HEK293 (cell line): ENCODE results near the gene ROM1.

ENCODE experiments used
- CTCF ChIA-PET: fragments of 350-600 bp; formaldehyde crosslinking; extraction: SDS; loops from one replicate; lab custom pipeline; 2021; ENCODE audit warnings: antibody characterized with exemption; lab: Yijun Ruan, JAX
- POLR2A ChIA-PET: fragments of 300-600 bp; formaldehyde crosslinking; extraction: SDS; loops from one replicate; lab custom pipeline; 2020; ENCODE audit warnings: antibody characterized with exemption, inconsistent platforms; lab: Yijun Ruan, JAX
- H3K27ac ChIP-seq: fragments of 200-500 bp; sonication (Bioruptor generic); 2 replicates; pipeline ENCODE4 v1.5.1; 2014; ENCODE audit warnings: low read depth, low read length, control low read depth, inconsistent platforms; ENCODE audit errors: extremely low read depth
- H3K36me3 ChIP-seq, 2 experiments: fragments of 200-500 bp in 1 of 2; sonication (Bioruptor generic) in 1 of 2; 1 replicate in 1 of 2; 2 replicates in 1 of 2; pipeline ENCODE4 v1.5.1; 2014 to 2017; ENCODE audit warnings: inconsistent platforms in 2 of 2, low read length in 2 of 2; ENCODE audit not compliant: control insufficient read depth in 2 of 2, insufficient read depth in 1 of 2
- H3K4me1 ChIP-seq: fragments of 200-500 bp; sonication (Bioruptor generic); 2 replicates; pipeline ENCODE4 v1.5.1; 2014; ENCODE audit warnings: mild to moderate bottlenecking, low read length, inconsistent platforms; ENCODE audit not compliant: control insufficient read depth, insufficient read depth
- H3K4me3 ChIP-seq: 2 replicates; pipeline ENCODE4 v1.5.1; 2011; ENCODE audit warnings: low read depth, mild to moderate bottlenecking, control low read depth, low read length, moderate library complexity
- H3K9me3 ChIP-seq: fragments of 200-500 bp; sonication (Bioruptor generic); 2 replicates; pipeline ENCODE4 v1.5.1; 2014; ENCODE audit warnings: low read depth, low read length, inconsistent platforms; ENCODE audit not compliant: control insufficient read depth, insufficient read depth
- EGR2 ChIP-seq: fragments of 450-650 bp; formaldehyde crosslinking; IDR thresholded peaks from 2 replicates; pipeline ENCODE4 v1.5.1; 2016; ENCODE audit warnings: low read depth, missing biosample characterization, missing genetic modification characterization
- GLIS2 ChIP-seq: fragments of 450-650 bp; formaldehyde crosslinking; IDR thresholded peaks from 2 replicates; pipeline ENCODE4 v1.5.1; 2016; ENCODE audit warnings: missing biosample characterization, missing genetic modification characterization
- IKZF3 ChIP-seq: fragments of 450-650 bp; IDR thresholded peaks from 2 replicates; pipeline ENCODE4 v1.5.0; 2018; ENCODE audit warnings: missing biosample characterization, mild to moderate bottlenecking, missing genetic modification characterization, moderate library complexity
- MEIS1 ChIP-seq: sonication (generic); formaldehyde crosslinking; IDR thresholded peaks from 2 replicates; pipeline ENCODE4 v1.8.1; 2022; ENCODE audit warnings: missing genetic modification reagents, mild to moderate bottlenecking, borderline replicate concordance
- PRDM1 ChIP-seq: fragments of 450-650 bp; formaldehyde crosslinking; IDR thresholded peaks from 2 replicates; pipeline ENCODE4; 2016; ENCODE audit warnings: missing biosample characterization, missing genetic modification characterization
- SCRT1 ChIP-seq: fragments of 450-650 bp; formaldehyde crosslinking; IDR thresholded peaks from 2 replicates; pipeline ENCODE4 v1.5.1; 2016; ENCODE audit warnings: missing biosample characterization, missing genetic modification characterization, borderline replicate concordance
- SETDB1 ChIP-seq: IDR thresholded peaks from one replicate; pipeline ENCODE4 v1.6.1; 2017; ENCODE audit warnings: mild to moderate bottlenecking, low read length, moderate library complexity, mixed read lengths; ENCODE audit not compliant: insufficient read length
- SP7 ChIP-seq: fragments of 450-650 bp; formaldehyde crosslinking; IDR thresholded peaks from 2 replicates; pipeline ENCODE4 v1.5.1; 2016; ENCODE audit warnings: missing biosample characterization, missing genetic modification characterization
- TCF7L2 ChIP-seq: IDR thresholded peaks from 2 replicates; pipeline ENCODE4 v1.6.1; 2011; ENCODE audit warnings: low read depth, mild to moderate bottlenecking, inconsistent platforms, low read length, moderate library complexity, borderline replicate concordance
- ZBTB11 ChIP-seq: fragments of 450-650 bp; formaldehyde crosslinking; conservative IDR thresholded peaks from 2 replicates; pipeline ENCODE4 v1.5.1; 2016; ENCODE audit warnings: low read depth, missing biosample characterization, missing genetic modification characterization
- ZBTB17 ChIP-seq: fragments of 450-650 bp; formaldehyde crosslinking; IDR thresholded peaks from 2 replicates; pipeline ENCODE4 v1.5.1; 2016; ENCODE audit warnings: missing biosample characterization, missing genetic modification characterization
- ZBTB48 ChIP-seq: fragments of 450-650 bp; formaldehyde crosslinking; IDR thresholded peaks from 2 replicates; pipeline ENCODE4 v1.5.1; 2016; ENCODE audit warnings: missing biosample characterization, missing genetic modification characterization
- ZFP37 ChIP-seq: fragments of 450-650 bp; formaldehyde crosslinking; IDR thresholded peaks from 2 replicates; pipeline ENCODE4 v1.5.1; 2016; ENCODE audit warnings: missing biosample characterization, missing genetic modification characterization
- ZNF121 ChIP-seq: fragments of 450-650 bp; formaldehyde crosslinking; IDR thresholded peaks from 2 replicates; pipeline ENCODE4 v1.5.1; 2016; ENCODE audit warnings: missing biosample characterization, missing genetic modification characterization
- ZNF155 ChIP-seq: fragments of 450-650 bp; formaldehyde crosslinking; IDR thresholded peaks from 2 replicates; pipeline ENCODE4 v1.5.1; 2016; ENCODE audit warnings: missing biosample characterization, missing genetic modification characterization
- ZNF157 ChIP-seq: fragments of 450-650 bp; formaldehyde crosslinking; IDR thresholded peaks from 2 replicates; pipeline ENCODE4 v1.5.1; 2016; ENCODE audit warnings: missing biosample characterization, missing genetic modification characterization
- ZNF16 ChIP-seq: fragments of 450-650 bp; formaldehyde crosslinking; IDR thresholded peaks from 2 replicates; pipeline ENCODE4 v1.5.1; 2016; ENCODE audit warnings: low read depth, missing biosample characterization, missing genetic modification characterization
- ZNF341 ChIP-seq: fragments of 450-650 bp; formaldehyde crosslinking; IDR thresholded peaks from 2 replicates; pipeline ENCODE4; 2016; ENCODE audit warnings: low read depth, missing biosample characterization, missing genetic modification characterization
- ZNF391 ChIP-seq: fragments of 450-650 bp; formaldehyde crosslinking; IDR thresholded peaks from 2 replicates; pipeline ENCODE4 v1.5.1; 2016; ENCODE audit warnings: low read depth, missing biosample characterization, missing genetic modification characterization, borderline replicate concordance
- ZNF394 ChIP-seq: fragments of 450-650 bp; formaldehyde crosslinking; IDR thresholded peaks from 2 replicates; pipeline ENCODE4 v1.5.1; 2016; ENCODE audit warnings: missing biosample characterization, missing genetic modification characterization, mild to moderate bottlenecking, moderate library complexity, borderline replicate concordance
- ZNF449 ChIP-seq: fragments of 450-650 bp; formaldehyde crosslinking; IDR thresholded peaks from 2 replicates; pipeline ENCODE4 v1.5.1; 2017; ENCODE audit warnings: missing biosample characterization, mild to moderate bottlenecking, missing genetic modification characterization, moderate library complexity
- ZNF600 ChIP-seq: fragments of 450-650 bp; formaldehyde crosslinking; IDR thresholded peaks from 2 replicates; pipeline ENCODE4 v1.5.1; 2016; ENCODE audit warnings: missing biosample characterization, missing genetic modification characterization
- ZNF707 ChIP-seq: fragments of 450-650 bp; formaldehyde crosslinking; IDR thresholded peaks from 2 replicates; pipeline ENCODE4 v1.5.1; 2016; ENCODE audit warnings: missing biosample characterization, missing genetic modification characterization
- ZNF76 ChIP-seq: fragments of 450-650 bp; formaldehyde crosslinking; IDR thresholded peaks from 2 replicates; pipeline ENCODE4; 2016; ENCODE audit warnings: low read depth, missing biosample characterization, missing genetic modification characterization, borderline replicate concordance
- ZNF837 ChIP-seq: fragments of 450-650 bp; formaldehyde crosslinking; IDR thresholded peaks from 2 replicates; pipeline ENCODE4 v1.5.1; 2016; ENCODE audit warnings: missing biosample characterization, missing genetic modification characterization
- ZXDB ChIP-seq: fragments of 450-650 bp; formaldehyde crosslinking; IDR thresholded peaks from 2 replicates; pipeline ENCODE4 v1.5.1; 2016; ENCODE audit warnings: missing biosample characterization, missing genetic modification characterization
- TF ChIP-seq, protein P1 (sequence below): fragments of 450-650 bp; formaldehyde crosslinking; IDR thresholded peaks from 2 replicates; pipeline ENCODE4 v1.5.1; 2016; ENCODE audit warnings: missing biosample characterization, missing genetic modification characterization
- TF ChIP-seq, protein P2 (sequence below): IDR thresholded peaks from 2 replicates; pipeline ENCODE4 v1.6.1; 2011; ENCODE audit warnings: mild to moderate bottlenecking, low read depth, low read length, borderline replicate concordance

ROM1 gene

DNA sequence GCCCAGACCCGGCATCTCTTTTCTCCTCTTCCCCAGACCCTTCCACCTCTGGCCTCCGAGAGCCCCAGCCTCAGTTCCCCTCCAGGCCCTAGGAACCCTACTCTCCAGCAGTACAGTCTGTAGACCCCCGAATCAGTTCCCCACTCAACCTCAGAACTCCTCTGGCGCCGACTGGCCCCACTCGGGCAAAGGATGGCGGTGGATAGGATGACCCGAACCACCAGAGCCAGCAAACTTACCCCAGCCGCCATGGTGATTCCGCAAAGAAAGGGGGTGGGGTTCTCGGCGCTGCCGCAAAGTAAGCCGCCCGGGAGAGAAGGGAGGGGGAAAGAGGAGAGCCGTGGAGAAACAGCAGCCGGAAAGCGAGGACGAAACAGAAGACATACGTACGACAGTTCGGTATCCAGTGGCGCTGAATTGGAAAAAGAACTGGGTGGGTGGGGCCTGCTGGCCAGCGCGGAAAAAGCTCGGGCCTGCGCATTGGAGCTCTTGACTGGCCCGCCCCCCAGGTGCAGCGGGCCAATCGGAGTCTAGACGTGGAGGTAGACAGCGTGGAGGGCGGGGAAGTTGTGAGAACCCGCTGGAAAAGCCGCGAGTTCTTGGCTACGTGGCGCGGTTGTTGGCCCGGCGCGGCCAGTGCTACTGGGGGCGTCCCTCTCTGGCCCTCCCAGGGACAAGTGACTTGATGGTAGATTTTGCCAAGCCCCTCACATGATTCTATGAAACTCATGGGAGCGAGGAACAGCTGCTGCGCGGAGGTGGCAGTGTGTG is 39.3 kb upstream of the ROM1 start, which contains the start of gene EEF1G (continued):
- TF ChIP-seq, protein P1, sequence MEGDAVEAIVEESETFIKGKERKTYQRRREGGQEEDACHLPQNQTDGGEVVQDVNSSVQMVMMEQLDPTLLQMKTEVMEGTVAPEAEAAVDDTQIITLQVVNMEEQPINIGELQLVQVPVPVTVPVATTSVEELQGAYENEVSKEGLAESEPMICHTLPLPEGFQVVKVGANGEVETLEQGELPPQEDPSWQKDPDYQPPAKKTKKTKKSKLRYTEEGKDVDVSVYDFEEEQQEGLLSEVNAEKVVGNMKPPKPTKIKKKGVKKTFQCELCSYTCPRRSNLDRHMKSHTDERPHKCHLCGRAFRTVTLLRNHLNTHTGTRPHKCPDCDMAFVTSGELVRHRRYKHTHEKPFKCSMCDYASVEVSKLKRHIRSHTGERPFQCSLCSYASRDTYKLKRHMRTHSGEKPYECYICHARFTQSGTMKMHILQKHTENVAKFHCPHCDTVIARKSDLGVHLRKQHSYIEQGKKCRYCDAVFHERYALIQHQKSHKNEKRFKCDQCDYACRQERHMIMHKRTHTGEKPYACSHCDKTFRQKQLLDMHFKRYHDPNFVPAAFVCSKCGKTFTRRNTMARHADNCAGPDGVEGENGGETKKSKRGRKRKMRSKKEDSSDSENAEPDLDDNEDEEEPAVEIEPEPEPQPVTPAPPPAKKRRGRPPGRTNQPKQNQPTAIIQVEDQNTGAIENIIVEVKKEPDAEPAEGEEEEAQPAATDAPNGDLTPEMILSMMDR, result no peak
- TF ChIP-seq SETDB1, result no peak
- TF ChIP-seq SP7 (tag by site-specific recombination), result peak; percentile 56; the same call in 1 of the 2 replicates
- no peak for TF ChIP-seq ZNF16 (tag by site-specific recombination)
- no peak for TF ChIP-seq SCRT1 (tag by site-specific recombination)
- TF ChIP-seq ZNF391, result peak; percentile 55; the same call in 1 of the 2 replicates
- TF ChIP-seq ZBTB17 (tag by site-specific recombination), result 0 out of 2 replicates have a peak, but pooled peaks have one; percentile 9
- TF ChIP-seq ZNF155, result no peak
- peak; percentile 76 for TF ChIP-seq GLIS2 (tag by site-specific recombination)
- no peak for TF ChIP-seq ZNF121 (tag by site-specific recombination)
- peak; percentile 54; the same call in 1 of the 2 replicates for TF ChIP-seq ZNF76 (tag by site-specific recombination)
- TF ChIP-seq TCF7L2, result no peak
- TF ChIP-seq IKZF3, result 0 out of 2 replicates have a peak, but pooled peaks have one; percentile 21
- TF ChIP-seq MEIS1 (CRISPR knock-in tag), result no peak

- peak overlapping the region; percentile 59; the same call in 1 of the 2 replicates for H3K27ac ChIP-seq
- no peaks in the 10 kb centered on the region for H3K4me1 ChIP-seq
- H3K9me3 ChIP-seq, result no peaks in the 10 kb centered on the region
- H3K36me3 ChIP-seq, result peaks cover 14 to 89% of the 10 kb centered on the region in 2 experiments; a peak in 2 of 3 replicates
- peak overlapping the region; percentile 59 for H3K4me3 ChIP-seq
- ChIA-PET CTCF (interaction anchor here (0.6 to 1.5 kb wide), 9 partner anchors 13 to 156 kb away, joined by 3 to 13 read pairs (median 4); no protein-coding TSS in a partner anchor), POLR2A (interaction anchor here (0.5 to 2.2 kb wide), 63 partner anchors 8 to 1611 kb away, joined by 3 to 113 read pairs (median 5); partner anchors contain the start of genes AHNAK, B3GAT3, C11orf98 and CSKMT)
- TF ChIP-seq ZNF121 (tag by site-specific recombination), result no peak
- TF ChIP-seq ZBTB11, result no peak
- peak; percentile 20; the same call in 1 of the 2 replicates for TF ChIP-seq ZXDB
- TF ChIP-seq, protein P2, sequence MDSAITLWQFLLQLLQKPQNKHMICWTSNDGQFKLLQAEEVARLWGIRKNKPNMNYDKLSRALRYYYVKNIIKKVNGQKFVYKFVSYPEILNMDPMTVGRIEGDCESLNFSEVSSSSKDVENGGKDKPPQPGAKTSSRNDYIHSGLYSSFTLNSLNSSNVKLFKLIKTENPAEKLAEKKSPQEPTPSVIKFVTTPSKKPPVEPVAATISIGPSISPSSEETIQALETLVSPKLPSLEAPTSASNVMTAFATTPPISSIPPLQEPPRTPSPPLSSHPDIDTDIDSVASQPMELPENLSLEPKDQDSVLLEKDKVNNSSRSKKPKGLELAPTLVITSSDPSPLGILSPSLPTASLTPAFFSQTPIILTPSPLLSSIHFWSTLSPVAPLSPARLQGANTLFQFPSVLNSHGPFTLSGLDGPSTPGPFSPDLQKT, result no peak
- peak; percentile 39; the same call in 1 of the 2 replicates for TF ChIP-seq ZNF600 (tag by site-specific recombination)
- no peak for TF ChIP-seq IKZF3
- peak; percentile 68 for TF ChIP-seq ZBTB48 (tag by site-specific recombination)
- TF ChIP-seq ZNF341 (tag by site-specific recombination), result peak; percentile 94
- peak; percentile 79 for TF ChIP-seq EGR2 (tag by site-specific recombination)
- TF ChIP-seq ZFP37 (tag by site-specific recombination), result 0 out of 2 replicates have a peak, but pooled peaks have one; percentile 37
- TF ChIP-seq ZNF157 (tag by site-specific recombination), result no peak
- no peak for TF ChIP-seq ZNF449 (tag by site-specific recombination)
- TF ChIP-seq ZNF837 (tag by site-specific recombination), result no peak
- no peak for TF ChIP-seq ZNF707 (tag by site-specific recombination)
- TF ChIP-seq ZNF394 (tag by site-specific recombination), result peak; percentile 80; the same call in 1 of the 2 replicates
- no peak for TF ChIP-seq PRDM1
Measured at GRCh38 chr11:62574363-62575071, 38.5 kb upstream of the ROM1 start.
